ENCODE results near the gene ANO8. TPM values are rescaled to one million over a fixed set of nuclear protein-coding genes. Genes with fewer than 3 reads are reported as not detected.

Gene ANO8
- total RNA-seq, 6 donors from 2014 or later, result 9.0 to 45.1 (median 16.4) TPM

GRCh38 chr19:17340302-17340870 is 5.7 kb upstream of the ANO8 start:
- no peaks in the 10 kb centered on the region for H3K9me3 ChIP-seq
- TF ChIP-seq POLR2A (IDR thresholded peaks at IDR 0.05) (no peak), CTCF (IDR thresholded peaks at IDR 0.05) (no peak), EP300 (IDR thresholded peaks at IDR 0.05) (no peak), POLR2AphosphoS5 (IDR thresholded peaks at IDR 0.05) (no peak)
- DNase-seq, result peak in 1 of 2 donors; percentile 84
- no peaks in the 10 kb centered on the region for H3K27me3 ChIP-seq
- no peak overlapping the region for H3K27ac ChIP-seq
- H3K36me3 ChIP-seq, result peaks cover 0 to 10% (median 4%) of the 10 kb centered on the region in 4 donors
- ATAC-seq (ENCODE audit: low FRiP score in 2 of 2), result no peak
- WGBS, 2 donors, result 83 to 84% methylated on average over 20 to 21 of the region's 21 CpGs
- H3K4me3 ChIP-seq, result no peak overlapping the region
- H3K4me1 ChIP-seq, result peaks cover 16 to 25% (median 17%) of the 10 kb centered on the region in 4 donors

DNA sequence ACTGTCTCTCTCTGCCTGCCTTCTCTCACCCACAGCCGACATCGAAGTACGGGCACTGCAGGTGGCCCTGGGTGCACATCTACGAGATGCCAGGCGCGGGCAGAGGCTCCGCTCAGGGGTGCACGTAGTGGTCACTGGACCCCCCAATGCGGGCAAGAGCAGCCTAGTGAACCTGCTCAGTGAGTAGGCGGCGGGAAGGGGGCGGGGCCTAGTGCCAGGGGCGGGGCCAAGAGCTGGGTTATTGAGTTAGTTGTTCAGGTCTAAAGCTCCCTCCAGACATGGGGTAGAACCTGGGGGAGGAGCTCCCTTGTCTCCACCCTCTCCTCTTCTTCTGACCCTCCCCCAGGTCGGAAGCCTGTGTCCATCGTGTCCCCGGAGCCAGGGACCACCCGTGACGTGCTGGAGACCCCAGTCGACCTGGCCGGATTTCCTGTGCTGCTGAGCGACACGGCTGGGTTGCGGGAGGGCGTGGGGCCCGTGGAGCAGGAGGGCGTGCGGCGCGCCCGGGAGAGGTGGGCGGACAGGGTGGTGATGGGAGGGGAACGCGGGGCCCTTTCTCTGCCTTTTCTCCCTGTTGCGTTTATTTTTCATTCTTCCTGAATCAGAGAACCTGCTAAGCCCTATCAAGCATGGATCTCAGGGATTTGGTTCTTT is 4.6 kb upstream of the ANO8 start:
- H3K27me3 ChIP-seq, result no peaks in the 10 kb centered on the region
- H3K4me3 ChIP-seq, result no peak overlapping the region
- peaks cover 0 to 10% (median 4%) of the 10 kb centered on the region in 4 donors for H3K36me3 ChIP-seq
- H3K27ac ChIP-seq, result no peak overlapping the region
- DNase-seq, result peak in 1 of 2 donors; percentile 89
- TF ChIP-seq POLR2AphosphoS5 (IDR thresholded peaks at IDR 0.05) (no peak), POLR2A (IDR thresholded peaks at IDR 0.05) (no peak), EP300 (IDR thresholded peaks at IDR 0.05) (no peak), CTCF (IDR thresholded peaks at IDR 0.05) (no peak)
- H3K4me1 ChIP-seq, result peaks cover 22 to 34% (median 24%) of the 10 kb centered on the region in 4 donors
- no peak for ATAC-seq (ENCODE audit: low FRiP score in 2 of 2)
- H3K9me3 ChIP-seq, result no peaks in the 10 kb centered on the region
- WGBS, 2 donors, result 94 to 98% methylated on average over 26 to 34 of the region's 34 CpGs

DNA sequence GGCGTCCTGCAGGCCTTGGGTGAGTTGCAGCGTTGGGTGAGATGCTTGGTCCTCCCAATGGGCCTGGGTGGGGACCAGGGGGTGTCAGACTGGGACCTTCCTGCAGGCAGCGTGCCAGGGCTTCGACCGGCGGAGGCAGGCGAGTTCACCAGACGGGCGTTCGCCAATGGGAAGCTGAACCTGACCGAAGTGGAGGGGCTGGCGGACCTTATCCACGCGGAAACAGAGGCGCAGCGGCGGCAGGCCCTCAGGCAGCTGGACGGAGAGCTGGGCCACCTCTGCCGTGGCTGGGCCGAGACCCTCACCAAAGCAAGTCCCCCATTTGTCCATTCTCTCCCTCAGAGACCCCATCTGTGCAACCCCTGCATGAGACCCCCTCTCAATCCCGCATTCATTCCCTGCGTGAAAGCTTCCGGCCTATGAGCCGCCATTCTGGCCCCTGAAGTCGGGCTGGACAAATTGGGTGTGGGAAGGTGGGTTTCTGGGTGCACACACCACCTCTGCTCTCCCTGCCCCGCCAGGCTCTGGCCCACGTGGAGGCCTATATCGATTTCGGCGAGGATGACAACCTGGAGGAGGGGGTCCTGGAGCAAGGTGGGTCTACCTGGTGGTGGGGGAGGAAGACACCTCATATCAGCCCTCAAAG is 3.9 kb upstream of the ANO8 start:
- Histone ChIP-seq H3K27me3 (no peaks in the 10 kb centered on the region), H3K9me3 (no peaks in the 10 kb centered on the region), H3K4me1 (peaks cover 28 to 41% (median 30%) of the 10 kb centered on the region in 4 donors), H3K27ac (no peak overlapping the region), H3K36me3 (peaks cover 0 to 10% (median 4%) of the 10 kb centered on the region in 4 donors), H3K4me3 (peak overlapping the region in 3 of 4 donors; percentile 61 to 91 (median 73))
- no peak for ATAC-seq (ENCODE audit: low FRiP score in 2 of 2)
- no peak for TF ChIP-seq CTCF (IDR thresholded peaks at IDR 0.05)
- no peak for TF ChIP-seq POLR2A (IDR thresholded peaks at IDR 0.05)
- TF ChIP-seq EP300 (IDR thresholded peaks at IDR 0.05), result no peak
- no peak for TF ChIP-seq POLR2AphosphoS5 (IDR thresholded peaks at IDR 0.05)
- peak in 1 of 2 donors; percentile 84 for DNase-seq
- WGBS, 2 donors, result 92 to 94% methylated on average over 26 to 29 of the region's 30 CpGs

- no peak for ATAC-seq (ENCODE audit: low FRiP score in 2 of 2)
- Histone ChIP-seq H3K36me3 (peaks cover 0 to 10% (median 4%) of the 10 kb centered on the region in 4 donors), H3K4me1 (peaks cover 29 to 48% (median 35%) of the 10 kb centered on the region in 4 donors), H3K27ac (peak overlapping the region in 3 of 4 donors; percentile 89 to 95 (median 90)), H3K4me3 (peak overlapping the region; percentile 46 to 91 (median 67)), H3K9me3 (no peaks in the 10 kb centered on the region), H3K27me3 (no peaks in the 10 kb centered on the region)
- peak in 1 of 2 donors; percentile 89 for DNase-seq
- TF ChIP-seq EP300 (IDR thresholded peaks at IDR 0.05) (no peak), POLR2AphosphoS5 (IDR thresholded peaks at IDR 0.05) (no peak), CTCF (IDR thresholded peaks at IDR 0.05) (no peak), POLR2A (IDR thresholded peaks at IDR 0.05) (no peak)
- 5 to 75% methylated on average over 2 to 43 of the region's 50 CpGs for WGBS, 2 donors
Measured at GRCh38 chr19:17337675-17338432, 3.2 kb upstream of the ANO8 start.

All from upper lobe of left lung (tissue), 6 donors.